ENCODE measurements around the gene PADI4.

The PADI4 gene

DNA sequence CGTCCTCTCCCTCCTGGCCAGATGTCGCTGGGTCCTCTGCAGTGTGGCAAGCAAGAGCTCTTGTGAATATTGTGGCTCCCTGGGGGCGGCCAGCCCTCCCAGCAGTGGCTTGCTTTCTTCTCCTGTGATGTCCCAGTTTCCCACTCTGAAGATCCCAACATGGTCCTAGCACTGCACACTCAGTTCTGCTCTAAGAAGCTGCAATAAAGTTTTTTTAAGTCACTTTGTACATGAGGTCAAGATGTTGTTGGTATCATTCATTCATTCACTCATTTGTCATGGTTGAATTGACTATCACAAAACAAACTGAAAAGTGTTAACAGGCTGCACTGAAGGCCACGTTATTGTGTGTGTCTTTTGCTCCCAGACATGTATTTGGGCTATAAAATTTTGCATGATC, 55.8 kb downstream of the PADI4 start:
- TF ChIP-seq, protein P1, sequence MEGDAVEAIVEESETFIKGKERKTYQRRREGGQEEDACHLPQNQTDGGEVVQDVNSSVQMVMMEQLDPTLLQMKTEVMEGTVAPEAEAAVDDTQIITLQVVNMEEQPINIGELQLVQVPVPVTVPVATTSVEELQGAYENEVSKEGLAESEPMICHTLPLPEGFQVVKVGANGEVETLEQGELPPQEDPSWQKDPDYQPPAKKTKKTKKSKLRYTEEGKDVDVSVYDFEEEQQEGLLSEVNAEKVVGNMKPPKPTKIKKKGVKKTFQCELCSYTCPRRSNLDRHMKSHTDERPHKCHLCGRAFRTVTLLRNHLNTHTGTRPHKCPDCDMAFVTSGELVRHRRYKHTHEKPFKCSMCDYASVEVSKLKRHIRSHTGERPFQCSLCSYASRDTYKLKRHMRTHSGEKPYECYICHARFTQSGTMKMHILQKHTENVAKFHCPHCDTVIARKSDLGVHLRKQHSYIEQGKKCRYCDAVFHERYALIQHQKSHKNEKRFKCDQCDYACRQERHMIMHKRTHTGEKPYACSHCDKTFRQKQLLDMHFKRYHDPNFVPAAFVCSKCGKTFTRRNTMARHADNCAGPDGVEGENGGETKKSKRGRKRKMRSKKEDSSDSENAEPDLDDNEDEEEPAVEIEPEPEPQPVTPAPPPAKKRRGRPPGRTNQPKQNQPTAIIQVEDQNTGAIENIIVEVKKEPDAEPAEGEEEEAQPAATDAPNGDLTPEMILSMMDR (IDR thresholded peaks at IDR 0.05), result no peak

DNA sequence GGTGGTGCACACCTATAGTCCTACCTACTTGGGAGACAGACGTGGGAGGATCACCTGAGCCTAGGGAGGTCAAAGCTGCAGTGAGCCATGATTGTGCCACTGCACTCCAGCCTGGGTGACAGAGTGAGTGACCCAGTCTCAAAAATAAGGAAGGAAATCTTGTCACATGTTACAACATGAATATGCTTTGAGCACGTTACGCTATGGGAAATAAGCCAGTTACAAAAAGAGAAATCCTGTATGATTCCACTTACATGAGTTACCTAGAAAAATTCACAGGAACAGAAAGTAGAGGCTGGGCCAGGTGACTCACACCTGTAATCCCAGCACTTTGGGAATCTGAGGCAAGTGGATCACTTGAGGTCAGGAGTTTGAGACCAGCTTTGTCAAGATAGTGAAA, 57.3 kb downstream of the PADI4 start:
- TF ChIP-seq, protein P1 (IDR thresholded peaks at IDR 0.05), result no peak

DNA sequence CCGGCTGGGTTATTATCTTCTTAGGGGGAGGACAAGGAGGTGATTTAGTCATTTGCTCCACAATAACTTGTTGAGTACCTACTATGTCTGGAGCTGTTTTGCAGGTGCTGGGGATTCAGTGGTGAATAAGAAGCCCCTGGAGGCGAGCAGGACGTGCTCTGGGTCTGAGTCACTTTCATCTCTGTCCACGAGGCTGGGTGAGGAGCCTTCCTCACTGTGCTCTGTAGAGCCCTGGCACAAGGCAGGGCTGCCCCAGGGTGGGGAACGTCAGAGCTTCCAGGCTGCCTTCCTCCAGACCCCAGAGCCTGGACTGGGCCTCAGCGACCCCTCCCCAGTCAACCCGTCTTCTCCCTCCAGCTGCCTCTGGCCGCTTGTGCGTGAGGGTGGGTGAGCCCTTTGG, 61.5 kb downstream of the PADI4 start:
- TF ChIP-seq, protein P1 (IDR thresholded peaks at IDR 0.05), result no peak

DNA sequence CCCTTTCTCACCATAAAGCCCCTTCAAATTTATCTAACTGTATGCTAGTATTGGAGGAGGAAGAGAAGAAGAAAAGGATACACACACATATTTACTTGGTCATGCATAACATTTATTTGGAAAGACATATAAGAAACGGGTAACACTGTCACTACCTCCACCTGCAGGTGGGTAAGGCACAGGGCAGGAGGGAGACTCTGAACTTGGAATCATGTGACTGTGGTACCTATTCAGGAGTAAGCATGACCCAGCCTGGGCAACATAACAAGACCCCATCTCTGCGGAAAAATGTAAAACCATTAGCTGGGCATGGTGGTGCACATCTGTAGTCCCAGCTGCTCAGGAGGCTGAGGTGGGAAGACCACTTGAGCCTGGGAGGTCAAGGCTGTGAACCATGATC, 62.6 kb downstream of the PADI4 start:
- TF ChIP-seq, protein P1 (IDR thresholded peaks at IDR 0.05), result peak; percentile 24; the same call in 1 of the 2 replicates

DNA sequence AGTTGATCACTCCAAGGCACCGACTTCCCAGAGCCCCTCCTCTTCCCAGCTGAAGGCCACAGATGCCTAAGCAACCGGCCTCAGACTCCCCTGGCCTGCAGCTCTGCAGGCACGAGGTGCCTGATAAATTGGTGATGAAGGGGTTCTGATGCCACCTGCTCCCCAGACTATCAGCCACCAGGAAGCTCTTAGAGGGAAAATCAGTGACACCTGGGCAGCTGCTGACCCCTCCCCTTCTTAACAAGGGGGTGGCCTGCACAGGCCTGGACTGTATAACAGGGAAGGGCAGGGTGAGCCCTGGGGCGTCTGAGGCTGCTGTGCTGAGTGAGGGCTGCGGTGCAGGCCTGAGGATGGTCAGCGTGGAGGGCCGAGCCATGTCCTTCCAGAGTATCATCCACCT, 63.9 kb downstream of the PADI4 start, which contains the start of gene PADI6:
Gene PADI6, plus strand, starts transcription at position 301 of the 400 bp plus-strand sequence. Its CDS starts 50 bp downstream, at position 351.
- TF ChIP-seq, protein P1 (IDR thresholded peaks at IDR 0.05), result no peak

DNA sequence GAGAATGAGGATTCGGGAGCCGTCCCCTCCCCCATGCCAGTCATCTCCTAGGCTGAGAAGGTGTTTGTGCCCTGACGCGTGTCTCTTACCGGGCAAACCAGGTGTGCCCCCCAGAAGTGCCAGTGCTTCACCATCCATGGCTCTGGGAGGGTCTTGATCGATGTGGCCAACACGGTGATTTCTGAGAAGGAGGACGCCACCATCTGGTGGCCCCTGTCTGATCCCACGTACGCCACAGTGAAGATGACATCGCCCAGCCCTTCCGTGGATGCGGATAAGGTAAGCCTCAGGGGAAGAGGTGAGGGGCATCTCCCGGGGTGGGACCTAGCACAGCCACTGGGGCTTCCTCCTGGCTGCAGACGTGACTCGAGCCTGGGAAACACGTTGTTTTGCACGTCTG, 65.0 kb downstream of the PADI4 start:
- TF ChIP-seq, protein P1 (IDR thresholded peaks at IDR 0.05), result no peak

DNA sequence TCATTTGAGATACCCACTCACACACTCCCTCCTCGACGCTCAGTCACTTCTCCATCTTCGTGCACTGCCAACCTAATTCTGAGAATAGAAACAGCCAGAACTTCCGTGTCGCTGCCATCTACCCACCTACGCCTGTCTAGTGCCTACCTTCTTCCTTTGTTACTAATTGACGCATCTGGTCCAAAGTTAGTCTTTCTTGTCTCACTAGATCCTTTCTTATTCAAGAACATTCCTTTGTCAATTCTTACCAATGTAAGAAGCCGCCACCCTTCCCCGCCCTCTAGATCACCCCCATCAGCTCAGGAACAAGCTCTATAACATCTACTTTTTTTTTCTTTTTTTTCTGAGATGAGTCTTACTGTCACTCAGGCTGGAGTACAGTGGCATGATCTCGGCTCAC, 67.7 kb downstream of the PADI4 start:
- TF ChIP-seq, protein P1 (IDR thresholded peaks at IDR 0.05), result no peak

DNA sequence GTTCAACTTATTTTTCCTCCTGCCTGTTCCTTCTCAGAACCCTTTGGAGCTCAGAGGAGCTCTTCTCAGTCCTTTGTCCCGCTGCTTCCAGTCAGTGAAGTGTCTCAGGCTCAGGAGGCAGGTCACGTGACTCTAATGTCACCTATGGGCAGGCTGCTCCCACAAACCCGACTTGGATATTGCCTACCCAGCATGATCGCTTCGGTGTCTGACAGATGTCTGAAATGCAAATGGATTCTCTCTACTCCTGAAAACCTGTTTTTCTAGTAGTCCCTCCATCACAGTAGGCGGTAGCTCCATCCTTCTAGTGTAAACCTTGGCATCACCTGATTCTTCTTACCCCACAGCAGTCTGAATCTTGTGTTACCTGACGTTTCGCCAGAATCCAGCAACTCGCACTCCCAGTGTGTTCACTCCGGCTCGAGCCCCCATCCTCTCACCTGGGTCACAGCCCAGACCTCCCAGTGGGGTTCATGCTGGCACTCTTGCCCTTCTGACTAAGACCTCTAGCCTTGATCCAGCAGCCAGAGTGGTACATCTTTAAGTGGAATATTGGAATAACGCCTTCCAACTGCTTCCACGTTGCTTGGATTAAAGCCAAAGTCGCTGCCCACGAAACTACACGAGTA, 69.4 kb downstream of the PADI4 start:
- TF ChIP-seq, protein P1 (IDR thresholded peaks at IDR 0.05), result no peak
